ENCODE measurements around the gene PFKFB4.
"Not testable (repeated sequence)": the region's sequence is repeated elsewhere in the genome, so short reads cannot be mapped to it uniquely, and the experiment has no call there.

PFKFB4 gene

GRCh38 chr3:48555231-48555948, 1.2 kb downstream of the PFKFB4 start:
- ChIA-PET POLR2A (interaction anchor here (3.3 kb wide), 1 partner anchor 82 kb away, joined by 19 read pairs; no protein-coding TSS in a partner anchor), CTCF (no interaction called here)
- no peak for DNase-seq (ENCODE audit: extremely low spot score)
- TF ChIP-seq FOXK2 (IDR thresholded peaks at IDR 0.05) (no peak), TARDBP (IDR thresholded peaks at IDR 0.05) (no peak), ELF4 (IDR thresholded peaks at IDR 0.05) (no peak), PKNOX1 (IDR thresholded peaks at IDR 0.05) (peak; percentile 49), FOXM1 (IDR thresholded peaks at IDR 0.05; ENCODE audit: borderline replicate concordance) (no peak), HDGF (IDR thresholded peaks at IDR 0.05; ENCODE audit: borderline replicate concordance) (no peak), LEF1 (IDR thresholded peaks at IDR 0.05; ENCODE audit: borderline replicate concordance) (no peak)

- TF ChIP-seq SUZ12 (IDR thresholded peaks at IDR 0.05) (no peak), HDGF (IDR thresholded peaks at IDR 0.05; ENCODE audit: borderline replicate concordance) (no peak), ARNT (IDR thresholded peaks at IDR 0.05) (no peak)
- POLR2A ChIA-PET, result interaction anchor here (1.2 kb wide), 1 partner anchor 108 kb away, joined by 3 read pairs; the partner anchor contains the start of gene ATRIP
- DNase-seq (ENCODE audit: extremely low spot score), result no peak
- CTCF ChIA-PET, result interaction anchor here (1.2 to 2.6 kb wide), 2 partner anchors 118 to 153 kb away, joined by 3 to 10 read pairs; no protein-coding TSS in a partner anchor
These were observed 2.4 kb downstream of the PFKFB4 start for GRCh38 chr3:48553886-48554845.

- ChIA-PET CTCF (interaction anchor here (1.1 to 2.6 kb wide), 2 partner anchors 83 to 117 kb away, joined by 3 to 10 read pairs; no protein-coding TSS in a partner anchor), POLR2A (interaction anchor here (1.0 to 1.2 kb wide), 3 partner anchors 92 to 454 kb away, joined by 3 read pairs; partner anchors contain the start of genes ATRIP and WDR6)
- DNase-seq (ENCODE audit: extremely low spot score), result no peak
- TF ChIP-seq CTBP1 (IDR thresholded peaks at IDR 0.05; ENCODE audit: borderline replicate concordance), result no peak
- no peak for TF ChIP-seq NFRKB (IDR thresholded peaks at IDR 0.05)
- no peak for TF ChIP-seq L3MBTL2 (conservative IDR thresholded peaks at IDR 0.05)
- TF ChIP-seq SUZ12 (IDR thresholded peaks at IDR 0.05), result no peak
- no peak for TF ChIP-seq HDGF (IDR thresholded peaks at IDR 0.05; ENCODE audit: borderline replicate concordance)
- no peak for TF ChIP-seq FOXM1 (IDR thresholded peaks at IDR 0.05; ENCODE audit: borderline replicate concordance)
- no peak for TF ChIP-seq ELF4 (IDR thresholded peaks at IDR 0.05)
- TF ChIP-seq TARDBP (IDR thresholded peaks at IDR 0.05), result no peak
- no peak for TF ChIP-seq FOXK2 (IDR thresholded peaks at IDR 0.05)
- no peak for TF ChIP-seq SP1 (IDR thresholded peaks at IDR 0.05)
- no peak for TF ChIP-seq PKNOX1 (IDR thresholded peaks at IDR 0.05)
- TF ChIP-seq LEF1 (IDR thresholded peaks at IDR 0.05; ENCODE audit: borderline replicate concordance), result no peak
- no peak for TF ChIP-seq BHLHE40 (IDR thresholded peaks at IDR 0.05; ENCODE audit: borderline replicate concordance)
These were observed 3.2 kb downstream of the PFKFB4 start for GRCh38 chr3:48553361-48553760.

GRCh38 chr3:48552111-48552951, 4.3 kb downstream of the PFKFB4 start:
- DNase-seq (ENCODE audit: extremely low spot score), result no peak
- ChIA-PET POLR2A (interaction anchor here (1.0 to 1.2 kb wide), 4 partner anchors 83 to 455 kb away, joined by 3 read pairs; partner anchors contain the start of genes ATRIP, SLC26A6 and WDR6), CTCF (interaction anchor here (0.8 to 2.6 kb wide), 3 partner anchors 84 to 116 kb away, joined by 3 to 10 read pairs (median 3); no protein-coding TSS in a partner anchor)
- TF ChIP-seq FOXM1 (IDR thresholded peaks at IDR 0.05; ENCODE audit: borderline replicate concordance) (no peak), ELF4 (IDR thresholded peaks at IDR 0.05) (no peak), PKNOX1 (IDR thresholded peaks at IDR 0.05) (no peak), SUZ12 (IDR thresholded peaks at IDR 0.05) (no peak)

- ChIA-PET CTCF (interaction anchor here (0.8 kb wide), 1 partner anchor 116 kb away, joined by 3 read pairs; no protein-coding TSS in a partner anchor), POLR2A (interaction anchor here (1.1 kb wide), 1 partner anchor 84 kb away, joined by 3 read pairs; the partner anchor contains the start of gene SLC26A6)
- DNase-seq (ENCODE audit: extremely low spot score), result not testable (repeated sequence)
These were observed 5.0 kb downstream of the PFKFB4 start for GRCh38 chr3:48551651-48552050.
